SU-DHL-6 (cell line): ENCODE results near the gene PHF14.

Source experiments
- H2AFZ ChIP-seq: fragments of 200-600 bp; sonication (generic); 2 replicates; pipeline ENCODE4 v1.6.1; 2014; ENCODE audit warnings: low read depth, mild to moderate bottlenecking, moderate library complexity, mixed read lengths, antibody characterized with exemption, low read length; ENCODE audit not compliant: severe bottlenecking
- H3F3A ChIP-seq: fragments of 200-600 bp; shearing (Covaris generic); 2 replicates; pipeline ENCODE4 v1.6.0; 2016; ENCODE audit warnings: antibody characterized with exemption, mild to moderate bottlenecking; ENCODE audit not compliant: insufficient read depth
- H3K27ac ChIP-seq: fragments of 200-600 bp; sonication (generic); 2 replicates; pipeline ENCODE4 v1.5.1; 2016; ENCODE audit warnings: low read depth, mild to moderate bottlenecking, low read length, moderate library complexity, mixed read lengths
- H3K27me3 ChIP-seq: fragments of 200-600 bp; sonication (generic), shearing (Covaris generic); 2 replicates; pipeline ENCODE4 v1.6.0; 2014; ENCODE audit warnings: mild to moderate bottlenecking, low read length
- H3K36me3 ChIP-seq: fragments of 200-600 bp; sonication (generic); 2 replicates; pipeline ENCODE4 v1.6.1; 2014; ENCODE audit warnings: mild to moderate bottlenecking, low read length, mixed read lengths
- H3K4me2 ChIP-seq: fragments of 300-600, 200-600 bp; shearing (Covaris generic), sonication (generic); 2 replicates; pipeline ENCODE4 v1.6.0; 2014; ENCODE audit warnings: low read length, low read depth, mild to moderate bottlenecking; ENCODE audit not compliant: poor library complexity, severe bottlenecking
- H3K4me3 ChIP-seq: fragments of 200-600 bp; sonication (generic); 2 replicates; pipeline ENCODE4 v1.5.1; 2014; ENCODE audit warnings: antibody characterized with exemption, low read length, mild to moderate bottlenecking, mixed read lengths; ENCODE audit not compliant: insufficient read depth, poor library complexity, severe bottlenecking
- H3K79me2 ChIP-seq: fragments of 200-600 bp; sonication (generic); 2 replicates; pipeline ENCODE4 v1.6.1; 2014; ENCODE audit warnings: mild to moderate bottlenecking, low read length, moderate library complexity; ENCODE audit not compliant: insufficient read depth
- H3K9ac ChIP-seq: fragments of 200-600 bp; sonication (generic); 2 replicates; pipeline ENCODE4 v1.7.0; 2014; ENCODE audit warnings: mild to moderate bottlenecking, low read length
- H3K9me2 ChIP-seq: fragments of 200-600 bp; sonication (generic); replicated peaks from 2 replicates; pipeline ENCODE4 v1.6.1; 2014; ENCODE audit warnings: low read length; ENCODE audit not compliant: insufficient read depth
- H3K9me3 ChIP-seq: fragments of 200-600 bp; sonication (generic); 2 replicates; pipeline ENCODE4 v1.6.1; 2014; ENCODE audit warnings: low read length, mixed read lengths; ENCODE audit not compliant: insufficient read depth
- H4K20me1 ChIP-seq: fragments of 200-600 bp; sonication (generic); 2 replicates; pipeline ENCODE4 v1.6.1; 2014; ENCODE audit warnings: low read depth, mild to moderate bottlenecking, antibody characterized with exemption, low read length, moderate library complexity, mixed read lengths
- CTCF ChIP-seq: fragments of 200-600 bp; sonication (generic); IDR thresholded peaks from one replicate; pipeline ENCODE4 v1.5.1; 2017; ENCODE audit warnings: antibody characterized with exemption, mild to moderate bottlenecking, low read length, moderate library complexity; ENCODE audit not compliant: insufficient read depth, poor library complexity, severe bottlenecking
- EZH2phosphoT487 ChIP-seq: fragments of 200-600 bp; sonication (generic), shearing (Covaris generic); conservative IDR thresholded peaks from 2 replicates; pipeline ENCODE4 v1.6.1; 2018; ENCODE audit warnings: mild to moderate bottlenecking, antibody characterized with exemption, low read length, moderate library complexity, mixed read lengths

Gene PHF14

GRCh38 chr7:11120675-11121220, 147.1 kb downstream of the PHF14 start:
- TF ChIP-seq CTCF (no peak), EZH2phosphoT487 (no peak)
- 0 out of 2 replicates have a peak, but pooled peaks cover 7% of the 10 kb centered on the region for H3F3A ChIP-seq
- no peaks in the 10 kb centered on the region for H3K9me3 ChIP-seq
- H4K20me1 ChIP-seq = no peaks in the 10 kb centered on the region
- H3K36me3 ChIP-seq = peaks cover 24% of the 10 kb centered on the region; the same call in 1 of the 2 replicates
- H3K27me3 ChIP-seq = no peaks in the 10 kb centered on the region
- no peaks in the 10 kb centered on the region for H3K9me2 ChIP-seq
- no peak overlapping the region for H3K4me3 ChIP-seq
- no peak overlapping the region for H3K4me2 ChIP-seq
- H3K79me2 ChIP-seq = no peaks in the 10 kb centered on the region
- no peak overlapping the region for H2AFZ ChIP-seq
- no peak overlapping the region for H3K9ac ChIP-seq
- H3K27ac ChIP-seq = no peak overlapping the region

DNA sequence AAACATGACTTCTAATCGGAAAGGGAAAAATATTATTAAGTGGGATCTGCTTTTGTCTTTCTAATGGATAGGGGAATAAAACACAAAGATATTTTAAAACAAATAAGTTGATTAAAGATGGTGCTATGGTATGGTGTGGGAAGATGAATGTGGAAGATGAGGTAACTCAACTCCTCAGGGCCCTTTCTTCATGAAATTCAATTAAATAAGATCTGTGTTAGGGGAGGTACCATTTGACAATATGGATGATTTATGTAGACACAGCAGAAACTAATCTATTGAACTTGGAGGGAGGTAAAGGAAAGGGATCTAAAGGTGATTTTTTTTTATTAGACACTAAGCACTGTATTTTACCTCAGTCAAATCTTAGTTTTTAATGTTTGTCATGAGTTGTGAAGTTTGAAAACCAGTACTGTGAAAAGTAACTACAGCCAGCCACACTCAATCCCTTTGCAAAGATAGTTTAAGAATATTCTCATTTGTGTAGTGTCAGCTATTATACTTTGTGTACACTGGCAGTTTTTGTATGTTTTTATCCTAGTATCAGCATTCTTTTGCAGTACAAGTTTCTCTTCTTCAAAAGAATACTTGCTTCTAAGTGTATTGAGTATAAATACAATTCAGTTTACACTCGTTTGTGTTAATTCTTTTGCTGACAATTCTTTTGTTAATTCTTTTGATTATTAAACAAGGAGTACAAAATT, 151.3 kb downstream of the PHF14 start:
- no peaks in the 10 kb centered on the region for H3K27me3 ChIP-seq
- H3K9me2 ChIP-seq = no peaks in the 10 kb centered on the region
- no peaks in the 10 kb centered on the region for H4K20me1 ChIP-seq
- H3K9me3 ChIP-seq = no peaks in the 10 kb centered on the region
- no peak overlapping the region for H3K4me3 ChIP-seq
- H3K9ac ChIP-seq = no peak overlapping the region
- H3K4me2 ChIP-seq = no peak overlapping the region
- no peak overlapping the region for H2AFZ ChIP-seq
- H3K79me2 ChIP-seq = no peaks in the 10 kb centered on the region
- H3K27ac ChIP-seq = no peak overlapping the region
- TF ChIP-seq CTCF = no peak
- no peak for TF ChIP-seq EZH2phosphoT487
- H3K36me3 ChIP-seq = peaks cover 9% of the 10 kb centered on the region; the same call in 1 of the 2 replicates
- H3F3A ChIP-seq = 0 out of 2 replicates have a peak, but pooled peaks cover 3% of the 10 kb centered on the region

DNA sequence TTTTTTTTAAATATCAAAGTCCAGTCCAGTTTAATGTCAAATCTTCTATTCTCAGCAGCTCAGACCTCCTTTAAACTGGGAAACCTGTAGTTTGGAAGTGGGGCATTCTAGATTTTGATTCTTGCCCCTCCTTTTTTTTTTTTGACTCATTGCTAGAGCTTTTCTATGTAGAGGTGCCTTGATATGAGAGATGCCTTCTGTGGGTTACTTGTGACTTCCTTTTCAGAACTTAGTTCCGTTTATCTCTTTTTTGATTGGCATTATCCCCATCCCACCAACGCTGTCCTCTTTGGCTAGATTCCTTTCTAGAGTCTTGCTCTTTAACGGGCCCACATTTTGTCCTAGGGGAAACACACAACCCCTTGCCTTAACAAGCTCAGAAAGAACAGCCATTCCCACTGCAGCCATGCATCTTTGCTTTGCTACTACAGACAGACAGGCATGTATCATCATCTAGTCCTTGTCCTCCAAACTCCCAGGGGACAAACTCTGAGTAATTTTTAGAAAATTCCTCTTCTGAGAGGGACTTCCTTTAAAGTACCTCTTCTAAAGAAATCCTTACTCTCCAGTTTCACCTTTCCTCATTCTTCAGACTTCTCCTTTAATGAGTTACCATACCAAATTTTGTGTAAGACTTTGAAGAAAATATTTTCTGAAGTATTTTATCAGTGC, 153.6 kb downstream of the PHF14 start:
- TF ChIP-seq EZH2phosphoT487 (no peak), CTCF (no peak)
- Histone ChIP-seq H3K4me3 (no peak overlapping the region), H3K4me2 (no peak overlapping the region), H3K79me2 (no peaks in the 10 kb centered on the region), H3K9ac (no peak overlapping the region), H3K9me3 (no peaks in the 10 kb centered on the region), H3K27ac (no peak overlapping the region), H3K9me2 (no peaks in the 10 kb centered on the region), H3K36me3 (peaks cover 3% of the 10 kb centered on the region; the same call in 1 of the 2 replicates), H3K27me3 (no peaks in the 10 kb centered on the region), H2AFZ (no peak overlapping the region), H3F3A (0 out of 2 replicates have a peak, but pooled peaks cover 3% of the 10 kb centered on the region), H4K20me1 (no peaks in the 10 kb centered on the region)
